Stimulated activated CD4-positive, alpha-beta T cell treated with anti-CD3 and anti-CD28 coated beads, Interleukin-2, amount 100 ng/mL, for 24 hours (primary cell): ENCODE measurements around the gene LIX1L.

Experiments
- DNase-seq, 2 donors: peaks; one replicate each; pipeline ENCODE4 v3.0.0-alpha.2; 2020

The LIX1L gene

DNA sequence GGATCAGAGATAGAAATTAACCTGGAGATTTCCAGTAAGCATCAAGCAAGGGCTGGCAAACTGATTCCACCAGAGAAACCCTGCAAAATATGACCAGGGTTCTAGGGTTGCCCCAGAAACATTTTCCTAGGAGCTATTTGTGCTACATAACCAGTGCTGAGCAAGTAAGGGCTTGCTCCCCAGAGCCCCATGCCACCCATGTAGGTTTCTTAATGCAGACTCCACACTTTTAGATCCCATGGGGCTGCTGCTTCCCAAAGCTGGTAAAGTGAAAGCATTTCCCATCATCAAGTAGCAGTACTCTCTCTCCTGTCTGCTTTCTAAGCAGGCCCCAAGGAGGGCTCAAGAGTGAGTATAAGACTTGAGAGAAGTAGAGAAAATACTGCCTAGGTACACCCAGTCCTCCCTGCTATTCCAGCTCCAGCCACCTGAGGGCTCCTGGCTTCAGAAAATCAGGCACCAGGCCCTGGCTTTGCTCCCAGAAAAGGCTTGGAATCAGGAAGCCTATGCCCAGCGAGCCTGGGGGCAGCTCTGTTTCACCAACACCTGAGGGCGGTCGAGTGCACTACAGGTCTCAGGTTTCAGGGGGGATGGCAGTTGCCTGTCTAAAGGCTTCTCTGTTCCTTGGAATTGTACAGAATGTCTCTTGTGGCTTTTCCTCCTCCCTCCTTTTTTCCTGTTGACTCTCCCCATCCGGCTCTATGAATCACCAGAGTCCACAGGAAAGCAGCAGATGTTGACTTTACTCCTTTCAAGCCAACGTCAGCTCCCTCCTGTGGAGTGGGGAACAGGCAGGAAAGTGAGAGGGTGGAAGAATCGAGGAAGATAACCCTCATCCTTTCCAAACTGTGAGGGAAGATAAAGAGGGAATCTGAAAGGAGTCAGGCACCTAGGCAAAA is 66.0 kb downstream of the LIX1L start:
- DNase-seq, result peak; percentile 68

DNA sequence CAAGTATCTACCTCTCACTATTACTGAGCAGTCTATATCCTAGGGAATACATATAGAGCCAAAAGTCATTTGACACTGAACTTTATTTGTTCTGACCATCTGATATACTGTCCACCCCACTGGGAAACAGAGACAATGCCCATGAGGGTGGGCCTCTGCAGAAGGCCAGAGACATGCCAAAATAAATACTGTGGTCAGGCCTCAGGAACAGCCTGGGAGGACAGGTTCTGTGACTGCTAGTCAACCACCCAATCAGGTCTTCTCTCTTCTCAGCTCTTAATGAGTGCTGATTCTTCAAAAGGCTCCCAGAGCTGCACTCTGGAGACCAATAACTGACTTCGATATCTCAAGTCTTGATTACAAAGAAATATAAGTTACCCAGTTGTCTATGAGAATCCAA is 66.7 kb downstream of the LIX1L start:
- no peak for DNase-seq

DNA sequence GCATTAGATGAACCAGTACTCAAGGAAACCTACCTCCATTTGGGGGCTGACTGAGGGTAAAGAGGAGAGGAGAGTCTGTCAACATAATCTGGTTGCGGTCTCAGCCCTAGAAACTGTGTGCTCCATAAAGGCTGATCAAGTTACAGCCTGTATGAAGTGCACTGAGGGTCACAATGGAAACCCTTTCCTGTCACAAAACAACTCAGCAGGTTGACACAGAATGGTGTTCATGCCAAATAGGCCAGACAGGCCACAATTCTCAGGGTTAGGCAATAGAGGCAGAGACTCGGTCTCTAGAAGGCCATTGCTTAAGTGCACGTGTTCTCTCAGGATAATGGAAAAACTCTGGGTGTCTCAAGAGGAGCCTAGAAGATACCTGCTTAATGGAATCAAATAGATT is 68.1 kb downstream of the LIX1L start:
- DNase-seq, result no peak

DNA sequence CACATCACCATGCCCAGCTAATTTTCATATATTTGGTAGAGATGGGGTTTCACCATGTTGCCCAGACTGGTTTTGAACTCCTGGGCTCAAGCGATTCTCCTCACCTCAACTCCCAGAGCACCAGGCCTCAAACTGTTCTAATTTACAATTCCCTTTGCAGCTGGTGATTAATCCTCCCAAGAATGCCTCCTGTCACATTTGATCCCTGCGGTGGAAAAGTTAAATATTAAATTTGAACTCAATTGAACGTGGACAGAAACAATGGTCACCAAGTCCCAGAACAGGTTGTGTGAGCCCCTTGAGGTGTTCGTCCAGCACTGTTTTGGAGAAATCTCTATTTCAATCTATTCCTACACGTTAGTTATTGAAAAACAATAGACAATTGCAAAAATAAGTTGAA is 70.2 kb downstream of the LIX1L start:
- no peak for DNase-seq

DNA sequence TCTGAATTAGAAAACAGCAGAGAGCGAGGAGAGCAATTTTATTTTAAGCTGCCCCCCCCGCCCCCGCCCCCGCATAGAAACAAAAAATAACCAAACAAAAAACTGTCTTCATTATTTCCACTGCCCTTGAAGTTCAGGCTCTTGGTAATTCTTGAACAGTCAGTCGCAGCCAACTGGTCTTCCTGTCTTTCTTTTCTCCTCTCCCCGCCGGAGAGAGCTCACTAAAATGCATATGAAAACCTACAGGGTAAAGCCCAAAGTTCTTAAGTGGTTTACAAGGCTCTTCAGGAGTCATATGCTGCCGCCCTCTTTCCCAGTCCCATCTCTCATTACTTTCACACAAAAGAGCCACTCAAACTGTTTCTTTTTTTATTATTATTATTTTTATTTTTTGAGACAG is 71.0 kb downstream of the LIX1L start:
- no peak for DNase-seq

DNA sequence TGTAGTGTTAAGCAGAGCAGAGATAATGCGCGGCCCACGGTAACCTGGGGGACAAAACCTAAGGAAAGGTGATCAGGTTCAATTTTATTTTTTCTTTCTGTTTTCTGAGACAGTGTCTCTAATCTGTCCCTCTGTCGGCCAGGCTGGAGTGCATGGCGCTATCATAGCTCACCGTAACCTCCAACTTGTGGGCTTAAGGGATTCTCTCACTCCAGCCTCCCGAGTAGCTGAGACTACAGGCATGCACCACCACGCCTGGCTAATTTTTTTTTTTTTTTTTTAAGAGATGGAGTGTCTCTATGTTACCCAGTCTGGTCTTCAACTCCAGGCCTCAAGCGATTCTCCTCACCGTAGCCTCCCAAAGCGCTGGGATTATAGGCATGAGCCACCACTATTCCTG is 71.4 kb downstream of the LIX1L start:
- no peak for DNase-seq

DNA sequence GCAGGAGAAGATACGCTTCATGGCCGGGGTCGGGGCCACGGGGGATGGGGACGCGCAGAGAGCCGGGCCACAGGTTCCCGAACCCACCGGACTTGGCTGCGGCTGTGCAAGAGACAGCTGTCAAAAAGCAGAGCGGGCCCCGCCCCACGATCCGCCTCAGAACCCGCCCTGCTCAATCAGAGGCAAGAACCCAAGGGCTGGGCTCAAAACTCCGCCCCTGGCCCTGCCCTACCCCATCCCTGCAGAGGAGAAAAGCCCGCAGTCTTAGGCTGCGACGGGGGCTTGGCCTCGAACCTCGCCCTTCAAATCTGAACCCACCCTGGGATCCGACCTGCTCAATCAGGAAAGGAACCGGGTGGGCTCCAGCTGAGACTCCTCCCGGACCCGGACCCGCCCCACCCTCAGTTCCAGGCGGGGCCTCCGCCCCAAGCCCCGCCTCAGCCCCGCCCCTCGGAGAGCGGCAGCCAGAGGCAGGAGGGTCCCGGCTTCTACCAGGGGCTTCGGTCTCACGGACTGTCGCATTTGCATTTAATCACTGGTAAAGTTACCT is 72.0 kb downstream of the LIX1L start, which contains the start of gene ANKRD35:
ANKRD35 (minus strand) TSS at position 129 of the 550 bp plus-strand sequence; CDS start at position 21, 108 bp downstream.
- peak; percentile 91 to 93 for DNase-seq

DNA sequence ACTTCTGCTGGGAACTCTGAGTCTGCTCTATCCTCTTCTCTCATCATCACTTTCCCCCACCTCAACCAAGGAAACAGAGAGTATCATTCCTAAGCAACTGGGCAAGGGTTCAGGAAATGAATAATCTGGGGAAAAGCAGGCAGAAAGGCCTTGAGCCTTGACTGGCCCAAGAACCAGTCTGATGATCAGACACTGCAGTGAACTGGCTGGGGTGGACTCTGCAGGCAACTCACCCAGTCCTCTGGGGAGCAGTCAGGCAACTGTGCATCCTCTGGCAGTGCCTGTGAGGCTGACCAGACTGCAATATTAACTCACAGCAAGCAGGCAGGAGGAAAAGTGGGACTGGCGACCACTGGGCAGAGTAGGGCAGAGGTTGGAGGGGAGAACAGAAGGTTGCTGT is 73.1 kb downstream of the LIX1L start:
- DNase-seq, result no peak
